Activated CD4-positive, alpha-beta T cell treated with anti-CD3 and anti-CD28 coated beads for 4 hours (primary cell): ENCODE data around the gene LRRC49.

Experiments used
- DNase-seq, 2 donors: peaks; one replicate each; pipeline ENCODE4 v3.0.0-alpha.2; 2020

LRRC49 gene

GRCh38 chr15:71098920-71099319 lies 206.3 kb downstream of the LRRC49 start:
- no peak for DNase-seq
